HG02678 (cell line): ENCODE measurements around the gene MAVS.
"Not testable (repeated sequence)": the region's sequence is repeated elsewhere in the genome, so short reads cannot be mapped to it uniquely, and the experiment has no call there.

Experiments used
- ATAC-seq: cut with Tn5 transposase; IDR thresholded peaks from one replicate; pipeline ENCODE4 v1.9.1; 2021; ENCODE audit warnings: mild to moderate bottlenecking, moderate library complexity; ENCODE audit not compliant: unreplicated experiment

MAVS gene

DNA sequence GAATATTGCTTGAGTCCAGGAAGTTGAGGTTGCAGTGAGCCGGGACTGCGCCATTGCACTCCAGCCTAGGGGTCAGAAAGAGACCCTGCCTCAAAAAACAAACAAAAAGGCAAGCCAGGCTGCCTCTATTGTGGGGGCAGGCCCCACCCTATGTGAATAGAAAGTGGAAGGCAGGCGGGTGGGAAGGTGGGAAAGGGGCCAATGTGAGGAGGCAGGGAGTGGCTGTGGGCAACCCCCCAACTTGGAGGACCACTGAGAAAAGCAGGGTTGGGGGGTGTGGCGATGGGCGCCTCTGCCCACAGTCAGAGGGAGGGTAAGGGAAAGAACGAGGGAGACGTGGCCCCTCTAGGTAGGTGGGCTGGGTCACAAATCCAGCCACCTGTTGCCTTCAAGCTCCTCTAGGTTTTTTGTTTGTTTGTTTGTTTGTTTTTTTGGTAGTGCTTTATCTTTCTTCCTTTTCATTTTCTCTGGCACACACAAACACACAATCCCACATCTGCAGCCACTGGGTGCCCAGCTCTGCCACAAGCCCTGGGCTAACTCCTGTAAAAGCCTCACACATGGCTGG is 31.6 kb upstream of the MAVS start:
- ATAC-seq, result no peak

DNA sequence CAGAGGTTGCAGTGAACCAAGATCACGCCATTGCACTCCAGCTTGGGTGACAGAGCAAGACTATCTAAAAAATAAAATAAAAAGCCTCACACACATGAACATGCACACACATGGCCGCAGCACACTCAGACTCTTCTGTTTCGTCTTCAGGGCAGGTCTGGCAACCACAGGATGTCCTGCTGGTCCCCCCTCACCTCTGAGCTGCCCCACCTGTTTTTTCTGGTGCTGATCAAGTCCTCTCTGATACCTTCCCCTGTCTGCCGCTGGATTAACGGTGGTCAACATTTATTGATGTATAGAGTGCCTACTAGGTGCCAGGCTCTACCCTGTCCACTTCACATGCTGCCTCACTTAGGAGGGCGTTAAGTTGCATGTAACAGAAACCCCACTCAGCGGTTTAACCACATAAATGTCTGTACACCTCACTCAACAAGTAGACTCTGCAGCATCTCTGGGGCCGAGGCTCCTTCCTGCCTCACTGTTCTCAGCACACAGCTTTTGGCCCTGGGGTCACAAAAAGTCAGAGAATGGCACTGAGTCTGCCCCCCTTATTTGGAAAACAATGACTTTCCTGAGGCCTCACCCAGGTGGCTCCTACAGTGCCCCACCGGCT is 30.8 kb upstream of the MAVS start:
- no peak for ATAC-seq

DNA sequence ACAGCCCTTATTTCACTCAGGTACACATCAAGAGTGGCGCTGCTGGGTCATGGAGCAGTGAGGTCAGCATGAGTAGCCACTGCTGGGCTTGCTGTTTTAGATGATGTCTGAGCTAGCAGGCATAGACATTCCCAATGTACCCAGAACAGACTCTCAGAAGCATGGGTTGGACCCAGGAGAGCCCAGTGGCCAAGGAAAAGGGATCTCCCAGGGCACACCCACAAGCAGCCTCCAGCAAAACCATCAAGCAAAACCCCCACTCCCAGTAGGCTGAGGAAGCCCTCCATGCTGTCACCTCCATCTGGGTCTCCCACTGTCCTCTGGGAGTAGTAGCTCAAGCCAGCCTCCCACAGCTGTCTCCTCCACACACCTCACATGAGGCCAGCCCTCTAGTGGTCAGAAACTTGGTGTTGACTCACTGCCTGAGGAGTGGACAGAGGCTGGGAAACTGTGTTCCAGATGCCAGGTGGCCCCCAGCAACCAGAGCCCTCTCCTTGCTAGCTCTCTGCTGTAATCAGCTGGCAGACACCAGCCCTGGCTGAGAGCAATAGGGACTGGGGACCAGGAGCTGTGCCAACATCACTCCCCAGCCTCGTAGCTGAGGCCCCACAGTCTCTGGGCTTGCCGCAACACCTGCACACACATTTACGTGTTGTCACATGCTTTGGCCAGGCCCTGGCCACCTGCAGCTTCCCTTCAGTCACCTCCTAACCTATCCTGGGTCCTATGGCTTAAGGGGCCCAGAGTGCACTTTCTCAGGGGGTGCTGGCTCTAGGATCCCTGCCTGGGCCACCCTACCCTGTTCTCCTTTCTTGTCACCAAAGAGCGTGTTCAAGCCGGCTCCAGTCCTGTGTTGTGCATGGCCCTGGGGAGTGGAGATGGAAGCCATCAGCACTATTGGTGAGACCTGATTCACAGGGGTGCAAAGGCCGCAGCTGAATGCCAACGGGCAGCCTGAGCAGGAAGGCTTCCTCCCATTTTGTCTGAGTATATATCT is 28.2 kb upstream of the MAVS start:
- no peak for ATAC-seq

DNA sequence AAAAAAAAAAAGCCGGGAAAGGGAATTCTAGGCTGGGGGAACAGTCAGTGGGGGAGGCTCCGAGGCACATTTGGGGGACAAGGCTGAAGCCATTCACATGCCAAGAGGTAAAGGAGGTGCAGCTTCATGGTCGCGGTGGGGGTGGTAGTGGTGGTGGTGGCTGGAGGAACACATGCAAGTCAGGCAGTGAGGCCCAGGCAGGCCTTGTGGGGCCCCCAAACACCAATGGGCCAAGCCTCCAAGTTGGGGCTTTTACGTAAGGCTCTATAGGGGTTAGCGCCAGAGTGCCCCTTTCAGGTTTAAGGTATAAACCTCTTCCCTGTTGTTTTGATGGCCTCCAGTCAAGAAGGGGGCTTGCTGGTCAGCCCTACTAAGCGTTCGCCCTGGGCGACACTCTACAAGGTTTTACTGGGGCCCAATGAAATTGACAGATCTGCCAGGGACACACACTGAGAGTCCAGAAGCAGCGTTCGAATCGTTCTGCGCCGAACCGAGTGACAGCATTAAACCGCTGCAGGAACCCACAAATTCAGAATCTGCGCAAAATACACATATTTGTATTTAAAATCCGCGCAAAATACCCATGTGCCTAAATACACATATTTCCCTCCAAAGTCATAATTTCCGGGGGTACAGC is 27.1 kb upstream of the MAVS start:
- ATAC-seq, result no peak

DNA sequence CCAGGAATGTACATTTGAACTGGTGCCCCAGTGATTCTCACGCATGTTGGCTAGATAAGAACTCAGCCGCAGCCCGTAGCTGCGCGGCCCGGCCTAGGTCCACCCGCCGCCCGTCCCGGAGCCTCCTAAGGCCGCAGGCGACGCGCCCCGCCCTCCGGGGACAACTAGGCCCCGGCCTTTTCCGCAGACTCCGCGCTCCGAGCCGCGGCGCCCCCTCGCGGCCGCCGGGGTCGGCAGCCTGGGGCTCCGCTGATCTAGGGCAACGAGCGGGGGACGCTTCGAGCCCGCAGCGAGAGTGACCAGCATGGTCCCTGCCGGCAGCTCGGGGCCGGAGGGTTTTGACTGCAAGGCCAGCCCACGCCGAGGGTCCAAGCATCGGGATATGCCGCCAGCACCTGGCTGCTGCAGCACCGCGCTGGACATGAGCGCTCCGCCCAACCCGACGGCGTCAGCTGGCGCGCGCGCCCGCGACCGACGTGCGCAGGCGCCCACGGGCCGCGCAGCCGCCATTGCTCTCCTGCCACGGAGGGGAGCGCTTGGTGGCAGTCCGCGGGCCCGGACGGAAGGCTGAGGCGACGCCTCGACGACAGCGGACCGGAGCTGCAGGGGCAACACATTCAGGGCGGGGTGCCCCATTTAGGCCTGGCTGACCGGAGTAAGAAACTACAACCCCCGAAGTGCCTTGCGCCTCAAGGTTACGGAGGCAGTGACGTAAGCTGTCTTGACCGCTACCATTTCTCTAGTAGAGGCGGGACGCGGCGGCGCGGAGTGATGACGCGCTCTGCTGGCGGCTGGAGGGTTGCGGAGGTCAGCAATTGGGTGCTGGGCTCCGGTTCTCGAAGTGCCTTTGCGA is 26.4 kb upstream of the MAVS start, which contains the start of gene AP5S1:
TSS of gene AP5S1 (plus strand) at position 500 of the 853 bp plus-strand sequence. CDS start 1,571 bp downstream, outside the sequence.
- ATAC-seq, result peak; percentile 83

DNA sequence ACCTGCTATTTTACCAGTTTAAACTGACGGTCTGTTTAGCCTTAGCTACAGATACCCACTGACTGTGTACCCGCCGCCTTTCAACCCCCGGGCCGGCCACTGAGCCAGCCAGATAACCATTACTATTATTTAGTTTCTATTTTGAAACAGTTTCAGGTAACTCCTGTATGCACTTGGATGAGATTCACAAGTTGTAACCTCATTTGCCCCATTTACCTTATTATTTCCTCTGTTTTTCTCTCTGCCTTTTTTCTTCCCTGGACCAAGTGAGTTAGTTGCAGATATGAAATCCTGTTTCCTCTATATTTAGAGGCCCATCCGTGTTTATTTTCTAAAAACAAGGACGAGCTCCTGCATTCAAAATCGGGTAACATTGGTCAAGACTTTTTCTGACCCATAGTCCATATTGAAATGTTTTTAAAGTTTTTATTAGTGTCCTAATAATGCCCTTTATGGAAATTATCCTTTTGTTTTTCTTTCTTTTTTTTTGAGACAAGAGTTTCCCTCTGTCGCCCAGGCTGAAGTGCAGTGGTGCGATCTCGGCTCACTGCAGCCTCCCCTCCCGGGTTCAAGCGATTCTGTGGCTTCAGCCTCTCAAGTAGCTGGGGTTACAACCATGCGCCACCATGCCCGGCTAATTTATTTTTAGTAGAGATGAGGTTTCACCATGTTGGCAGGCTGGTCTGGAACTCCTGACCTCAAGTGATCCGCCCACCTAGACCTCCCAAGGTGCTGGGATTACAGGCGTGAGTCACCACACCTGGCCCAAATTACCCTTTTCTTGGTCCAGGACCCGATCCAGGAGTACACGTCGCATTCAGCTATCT is 25.5 kb upstream of the MAVS start:
- peak; percentile 1 for ATAC-seq

DNA sequence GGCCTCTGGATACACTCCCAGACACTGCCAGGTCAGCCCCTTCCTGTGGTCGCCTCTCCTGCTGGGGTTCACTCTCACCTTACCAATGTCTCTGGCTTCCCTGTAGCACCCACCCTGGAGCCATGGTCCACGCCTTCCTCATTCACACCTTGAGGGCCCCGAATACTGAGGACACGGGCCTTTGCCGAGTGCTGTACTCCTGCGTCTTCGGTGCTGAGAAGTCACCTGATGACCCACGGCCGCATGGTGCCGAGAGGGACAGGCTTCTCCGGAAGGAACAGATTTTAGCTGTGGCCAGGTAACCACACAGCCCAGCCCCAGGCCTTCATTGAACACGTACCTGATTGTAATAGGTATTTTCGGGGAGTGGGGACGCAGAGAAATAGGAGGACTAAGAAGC is 24.6 kb upstream of the MAVS start:
- no peak for ATAC-seq

DNA sequence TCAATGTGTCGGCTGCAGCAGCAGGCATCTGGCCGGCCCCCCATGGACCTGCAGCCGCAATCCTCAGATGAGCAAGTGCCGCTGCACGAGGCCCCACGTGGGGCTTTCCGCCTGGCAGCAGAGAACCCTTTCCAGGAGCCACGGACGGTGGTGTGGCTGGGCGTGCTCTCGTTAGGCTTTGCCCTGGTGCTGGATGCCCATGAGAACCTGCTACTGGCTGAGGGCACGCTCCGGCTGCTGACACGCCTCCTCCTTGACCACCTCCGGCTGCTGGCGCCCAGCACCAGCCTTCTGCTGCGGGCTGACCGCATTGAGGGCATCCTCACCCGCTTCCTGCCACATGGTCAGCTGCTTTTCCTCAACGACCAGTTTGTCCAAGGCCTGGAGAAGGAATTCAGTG is 22.8 kb upstream of the MAVS start:
- no peak for ATAC-seq

DNA sequence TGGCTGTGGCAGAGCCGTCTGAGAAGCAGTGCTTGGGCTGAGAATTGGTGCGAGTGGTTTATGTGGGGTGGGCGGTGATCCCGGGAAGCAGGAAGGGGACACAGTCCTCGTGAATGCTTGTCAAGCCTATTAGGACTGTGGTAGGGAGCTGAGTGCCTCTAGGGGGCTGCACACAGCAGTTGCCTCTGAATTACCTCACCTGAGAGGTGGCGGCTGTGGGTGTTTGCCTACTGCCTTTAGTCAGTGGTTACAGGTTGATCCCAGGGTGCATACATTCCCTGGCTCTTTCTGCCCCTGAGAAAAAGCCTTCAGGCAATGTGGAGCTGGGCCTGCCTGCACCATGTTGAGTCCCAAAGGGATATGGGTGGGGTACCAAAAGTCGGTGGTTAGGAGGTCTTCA is 21.1 kb upstream of the MAVS start:
- ATAC-seq, result no peak

DNA sequence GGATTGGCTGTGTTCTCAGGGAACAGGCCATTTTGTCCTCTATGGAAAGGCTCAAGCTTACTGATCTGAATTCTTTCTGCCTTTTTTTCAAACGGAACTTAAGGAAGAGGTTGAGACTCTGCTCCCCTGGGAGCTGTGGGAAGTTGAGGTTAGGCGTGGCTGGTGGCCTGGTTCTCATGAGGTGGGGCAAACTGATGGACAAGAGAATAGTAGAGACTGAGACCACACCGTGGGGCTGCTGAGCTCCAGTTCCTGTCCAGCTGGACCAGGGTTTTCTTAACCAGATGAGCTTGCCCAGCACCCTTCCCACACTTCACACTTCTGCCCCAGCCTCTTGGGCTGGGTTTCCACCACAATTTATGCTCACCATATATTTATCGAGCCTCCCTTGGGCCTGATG is 20.2 kb upstream of the MAVS start:
- no peak for ATAC-seq

DNA sequence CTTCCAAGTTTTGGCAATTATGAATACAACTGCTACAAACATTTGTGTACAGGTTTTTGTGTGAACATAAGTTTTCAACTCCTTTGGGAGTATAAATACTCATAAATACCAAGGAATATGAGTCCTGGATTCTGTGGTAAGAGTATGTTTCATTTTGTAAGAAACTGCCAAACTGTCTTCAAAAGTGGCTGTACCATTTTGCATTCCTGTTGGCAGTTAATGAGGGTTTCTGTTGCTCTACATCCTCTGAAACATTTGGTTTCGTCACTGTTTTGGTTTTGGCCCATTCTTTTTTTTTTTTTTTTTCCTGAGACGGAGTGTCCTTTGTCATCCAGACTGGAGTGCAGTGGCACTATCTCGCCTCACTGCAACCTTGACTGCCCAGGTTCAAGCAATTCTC is 17.8 kb upstream of the MAVS start:
- ATAC-seq, result no peak

DNA sequence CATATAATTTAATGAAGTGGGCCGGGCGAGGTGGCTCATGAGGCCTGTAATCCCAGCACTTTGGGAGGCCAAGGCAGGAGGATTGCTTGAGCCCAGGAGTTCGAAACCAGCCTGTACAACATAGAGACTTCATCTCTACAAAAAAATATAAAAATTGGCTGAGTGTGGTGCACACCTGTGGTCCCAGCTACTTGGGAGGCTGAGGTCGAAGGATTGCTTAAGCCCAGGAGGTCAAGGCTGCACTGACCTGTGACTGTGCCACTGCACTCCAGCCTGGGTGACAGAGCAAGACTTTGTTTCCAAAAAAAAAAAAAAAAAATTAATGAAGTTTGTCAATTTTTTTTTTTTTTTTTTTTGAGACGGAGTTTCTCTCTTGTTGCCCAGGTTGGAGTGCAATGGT is 16.7 kb upstream of the MAVS start:
- not testable (repeated sequence) for ATAC-seq

DNA sequence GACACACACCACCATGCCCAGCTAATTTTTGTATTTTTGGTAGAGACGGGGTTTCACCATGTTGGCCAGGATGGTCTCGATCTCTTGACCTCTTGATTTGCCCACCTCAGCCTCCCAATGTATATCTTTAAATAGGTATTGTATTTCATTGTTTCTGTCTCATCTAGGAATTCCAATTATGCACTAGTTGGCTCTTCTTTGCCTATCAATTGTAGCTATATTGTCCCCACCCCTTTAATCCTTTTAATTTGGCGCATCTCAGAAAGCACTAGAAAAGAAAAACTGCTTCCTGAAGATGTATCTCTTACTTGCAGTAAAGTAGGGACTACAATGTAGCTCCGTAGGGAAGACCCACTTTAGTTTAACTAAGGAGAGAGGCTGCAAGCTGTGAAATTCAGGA is 10.5 kb upstream of the MAVS start:
- ATAC-seq, result no peak

DNA sequence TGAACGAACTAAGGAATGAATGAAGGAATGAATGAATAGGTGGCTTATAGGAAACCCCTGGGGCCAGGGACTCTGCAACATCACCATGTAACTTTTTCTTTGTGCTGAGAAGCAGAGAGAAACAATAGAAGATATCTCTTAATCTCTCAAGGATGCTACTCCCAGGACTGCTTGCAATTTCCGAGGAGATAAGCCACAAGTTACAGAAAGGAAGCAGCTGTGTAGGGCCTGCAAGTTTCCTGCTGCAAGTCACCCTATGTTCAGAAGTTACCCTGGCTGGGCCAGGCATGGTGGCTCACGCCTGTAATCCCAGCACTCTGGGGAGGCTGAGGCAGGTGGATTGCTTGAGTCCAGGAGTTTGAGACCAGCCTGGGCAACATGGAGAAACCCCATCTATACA is 7.3 kb upstream of the MAVS start:
- ATAC-seq, result no peak

DNA sequence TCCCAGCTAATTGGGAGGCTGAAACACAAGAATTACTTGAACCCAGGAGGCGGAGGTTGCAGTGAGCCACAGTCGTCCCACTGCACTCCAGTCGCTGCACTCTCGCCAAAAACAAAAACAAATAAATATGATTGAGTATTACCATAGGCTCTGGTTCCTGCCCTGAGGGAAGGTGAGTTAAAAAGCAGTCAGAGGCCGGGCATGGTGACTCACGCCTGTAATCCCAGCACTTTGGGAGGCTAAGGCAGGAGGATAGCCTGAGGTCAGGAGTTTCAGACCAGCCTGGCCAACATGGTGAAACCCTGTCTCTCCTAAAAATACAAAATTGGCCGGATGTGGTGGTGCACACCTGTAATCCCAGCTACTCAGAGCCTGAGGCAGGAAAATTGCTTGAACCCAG is 6.4 kb upstream of the MAVS start:
- not testable (repeated sequence) for ATAC-seq

DNA sequence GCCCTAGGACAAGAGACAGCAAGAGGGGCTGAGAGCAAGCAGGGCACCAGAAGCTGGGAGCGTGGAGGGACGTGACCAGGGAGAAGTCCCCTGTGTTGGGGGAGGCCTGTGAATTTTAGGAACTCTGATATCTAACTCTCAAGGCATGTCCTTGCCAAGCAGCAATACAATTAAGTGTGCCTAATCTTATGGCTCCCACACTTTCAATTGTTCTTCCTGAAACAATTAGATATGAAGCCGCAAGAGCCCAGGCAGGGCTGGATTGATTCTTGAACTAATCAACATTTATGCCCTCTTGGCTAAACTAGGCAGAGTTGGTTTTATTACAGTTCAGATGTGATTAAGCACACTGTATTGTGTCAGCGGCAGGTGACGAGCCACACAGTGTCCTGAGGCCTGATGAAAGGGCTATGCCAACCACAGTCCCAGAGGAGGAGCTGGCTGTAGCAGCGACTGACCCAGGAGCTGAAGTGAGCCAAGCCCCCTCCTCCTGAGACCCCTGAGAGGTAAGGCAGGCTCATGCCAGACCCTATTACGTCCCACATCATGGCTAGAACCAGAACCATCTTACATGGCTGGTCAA is 4.2 kb upstream of the MAVS start:
- ATAC-seq, result no peak

DNA sequence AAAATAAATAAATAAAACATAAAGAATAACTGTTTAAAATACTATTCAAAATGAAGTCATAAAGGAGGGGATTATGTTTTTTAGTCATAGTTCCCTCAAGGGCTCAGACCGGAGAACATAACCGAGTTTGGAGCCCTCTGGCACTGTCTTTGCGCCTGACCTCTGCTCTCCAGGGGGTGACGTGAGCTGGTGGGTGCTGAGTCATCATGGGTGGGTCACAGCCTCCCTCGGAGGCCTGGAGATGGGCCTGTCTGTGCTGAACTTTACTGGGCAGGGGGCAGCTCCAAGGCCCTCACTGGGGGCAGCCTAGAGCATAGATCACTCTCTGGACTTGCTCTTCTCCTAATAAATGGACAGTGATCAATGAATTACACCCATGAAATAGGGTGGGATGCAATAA is 3.1 kb upstream of the MAVS start:
- ATAC-seq, result no peak

DNA sequence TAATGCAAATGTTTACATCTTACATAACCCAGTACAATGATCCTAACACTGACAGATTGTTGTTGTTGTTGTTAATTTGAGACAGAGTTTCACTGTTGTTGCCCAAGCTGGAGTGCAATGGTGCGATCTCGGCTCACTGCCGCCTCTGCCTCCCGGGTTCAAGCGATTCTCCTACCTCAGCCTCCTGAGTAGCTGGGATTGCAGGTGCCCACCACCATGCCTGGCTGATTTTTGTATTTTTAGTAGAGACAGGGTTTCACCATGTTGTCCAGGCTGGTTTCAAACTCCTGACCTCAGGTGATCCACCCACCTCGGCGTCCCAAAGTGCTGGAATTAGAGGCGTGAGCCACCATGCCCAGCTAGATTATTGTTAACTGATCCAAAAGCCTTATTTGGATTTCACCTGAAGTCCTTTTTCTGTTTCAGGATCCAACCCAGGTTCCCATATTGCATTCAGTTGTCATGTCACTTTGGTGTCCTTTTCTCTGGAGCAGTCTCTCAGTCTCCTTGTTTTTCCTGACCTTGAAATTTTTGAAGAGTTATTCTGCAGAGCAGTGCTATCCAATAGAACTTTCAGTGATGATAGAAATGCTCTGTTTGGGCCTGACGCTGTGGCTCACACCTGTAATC is 2.5 kb upstream of the MAVS start:
- not testable (repeated sequence) for ATAC-seq

DNA sequence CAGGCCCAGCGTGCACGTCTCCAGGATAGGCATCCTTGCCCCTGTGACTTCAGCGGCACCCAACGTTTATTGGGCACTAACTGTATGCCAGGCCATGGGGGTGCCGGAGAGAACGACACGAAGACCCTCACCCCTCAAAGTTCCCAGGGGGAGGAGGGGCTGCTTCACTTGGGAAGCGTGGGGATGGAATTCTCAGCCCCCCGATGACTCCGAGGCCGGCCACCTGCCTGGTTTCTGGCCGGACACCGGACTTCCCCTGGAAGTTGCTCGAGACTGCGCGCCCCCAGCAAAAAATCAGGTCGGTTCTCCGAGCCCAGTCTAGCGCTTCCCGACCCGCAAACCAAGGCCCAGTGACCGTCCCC is 275 bp upstream of the MAVS start:
- no peak for ATAC-seq
